ENCODE data around the gene METTL9. TPM values are rescaled to one million over a fixed set of nuclear protein-coding genes. Genes with fewer than 3 reads are reported as not detected.

The METTL9 gene
- total and polyA plus RNA-seq, 4 donors, result 26.6 to 127 (median 78.1) TPM

DNA sequence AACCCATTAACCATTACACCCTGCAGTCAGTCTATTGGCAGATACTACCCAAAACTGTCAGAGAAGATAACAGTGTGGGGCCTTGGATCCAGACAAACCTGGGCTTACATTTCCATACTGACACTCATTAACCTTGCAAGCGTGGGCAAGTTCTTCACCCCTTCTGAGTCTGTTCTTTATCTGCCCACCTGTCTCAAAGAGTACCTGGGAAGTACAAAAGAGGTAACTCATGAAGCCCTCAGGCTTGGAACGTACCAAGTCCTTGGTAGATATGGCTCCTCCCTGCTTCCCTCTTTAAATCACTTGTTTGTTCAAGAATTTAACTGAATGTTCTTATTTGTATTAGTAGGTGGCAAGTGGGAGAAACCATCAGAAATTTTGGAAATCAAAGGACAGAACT, 55.5 kb downstream of the METTL9 start:
- no peaks in the 10 kb centered on the region for H3K27me3 ChIP-seq (ENCODE audit: control insufficient read depth in 3 of 3, insufficient read depth in 3 of 3, low read length in 2 of 3)
- no peak for ATAC-seq (ENCODE audit: insufficient read depth, low FRiP score)
- 59 to 67% methylated on average over 2 of the region's 2 CpGs for WGBS, 2 donors
- no peaks in the 10 kb centered on the region for H3K9me3 ChIP-seq (ENCODE audit: control insufficient read depth in 4 of 4, insufficient read depth in 3 of 4, low read length in 3 of 4)
- H3K27ac ChIP-seq (ENCODE audit: low read depth in 1 of 2, low read length in 1 of 2), result no peak overlapping the region
- no peak overlapping the region for H3K4me3 ChIP-seq
- TF ChIP-seq, protein P1, sequence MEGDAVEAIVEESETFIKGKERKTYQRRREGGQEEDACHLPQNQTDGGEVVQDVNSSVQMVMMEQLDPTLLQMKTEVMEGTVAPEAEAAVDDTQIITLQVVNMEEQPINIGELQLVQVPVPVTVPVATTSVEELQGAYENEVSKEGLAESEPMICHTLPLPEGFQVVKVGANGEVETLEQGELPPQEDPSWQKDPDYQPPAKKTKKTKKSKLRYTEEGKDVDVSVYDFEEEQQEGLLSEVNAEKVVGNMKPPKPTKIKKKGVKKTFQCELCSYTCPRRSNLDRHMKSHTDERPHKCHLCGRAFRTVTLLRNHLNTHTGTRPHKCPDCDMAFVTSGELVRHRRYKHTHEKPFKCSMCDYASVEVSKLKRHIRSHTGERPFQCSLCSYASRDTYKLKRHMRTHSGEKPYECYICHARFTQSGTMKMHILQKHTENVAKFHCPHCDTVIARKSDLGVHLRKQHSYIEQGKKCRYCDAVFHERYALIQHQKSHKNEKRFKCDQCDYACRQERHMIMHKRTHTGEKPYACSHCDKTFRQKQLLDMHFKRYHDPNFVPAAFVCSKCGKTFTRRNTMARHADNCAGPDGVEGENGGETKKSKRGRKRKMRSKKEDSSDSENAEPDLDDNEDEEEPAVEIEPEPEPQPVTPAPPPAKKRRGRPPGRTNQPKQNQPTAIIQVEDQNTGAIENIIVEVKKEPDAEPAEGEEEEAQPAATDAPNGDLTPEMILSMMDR (IDR thresholded peaks at IDR 0.05; ENCODE audit: control extremely low read depth, extremely low read depth), result no peak
- H3K4me1 ChIP-seq (ENCODE audit: control insufficient read depth in 5 of 5, insufficient read depth in 5 of 5, low read length in 5 of 5), result peaks cover 0 to 2% (median 0%) of the 10 kb centered on the region in 5 donors
- no peak overlapping the region for H3K9ac ChIP-seq (ENCODE audit: insufficient read depth in 1 of 2, low read length in 2 of 2)
- peaks cover 0 to 10% (median 3%) of the 10 kb centered on the region in 4 donors for H3K36me3 ChIP-seq (ENCODE audit: control insufficient read depth in 4 of 4, insufficient read depth in 4 of 4, low read length in 4 of 4)
- no peak for DNase-seq

DNA sequence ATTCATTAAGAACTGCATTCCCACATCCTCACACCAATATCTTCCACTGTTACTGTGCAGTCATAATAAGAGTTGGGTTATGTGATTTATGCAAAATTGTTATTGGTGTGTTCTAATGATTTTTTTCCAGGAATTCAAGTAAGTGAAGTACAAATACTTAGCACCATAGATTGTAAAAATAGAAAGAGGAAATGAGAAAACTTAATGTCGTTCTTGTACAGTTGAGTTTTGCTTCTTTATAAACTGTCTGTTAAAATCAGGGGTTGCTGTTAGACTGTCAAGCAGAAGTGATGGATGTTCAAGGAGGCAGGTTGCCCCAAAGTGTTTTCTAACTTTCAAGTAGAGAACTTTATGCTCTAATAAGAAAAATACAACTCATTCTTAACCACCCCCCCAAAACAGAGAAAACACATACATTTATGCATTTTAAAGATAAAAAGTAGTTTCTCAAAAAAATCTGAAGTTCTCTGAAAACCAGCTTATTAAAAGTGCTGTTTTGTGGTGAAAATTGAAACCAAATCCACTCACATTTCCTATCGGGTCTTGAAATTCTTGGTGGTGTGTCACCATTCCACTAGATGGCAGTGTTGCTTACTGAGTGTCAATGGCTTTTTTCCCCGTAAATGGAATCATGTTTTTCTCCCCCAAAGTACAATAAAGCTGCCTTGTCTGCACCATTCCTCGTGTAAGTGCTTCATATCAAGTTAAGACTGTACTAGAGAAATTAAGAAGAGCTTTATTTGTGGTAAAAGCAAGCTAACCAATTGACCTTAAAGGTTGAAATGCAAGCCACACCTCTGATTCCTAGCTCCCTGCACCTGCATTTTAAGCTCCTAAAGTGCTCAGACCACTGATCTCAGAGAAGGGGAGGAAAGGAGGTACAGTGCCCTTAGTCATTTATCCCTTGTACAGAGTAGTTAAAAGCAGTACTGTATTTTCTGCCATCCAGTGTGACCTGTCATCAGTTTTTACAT, 57.7 kb downstream of the METTL9 start:
- H3K27ac ChIP-seq (ENCODE audit: low read depth in 1 of 2, low read length in 1 of 2), result no peak overlapping the region
- DNase-seq, result peak in 2 of 3 donors; percentile 49 to 65
- peaks cover 0 to 2% (median 0%) of the 10 kb centered on the region in 5 donors for H3K4me1 ChIP-seq (ENCODE audit: control insufficient read depth in 5 of 5, insufficient read depth in 5 of 5, low read length in 5 of 5)
- TF ChIP-seq, protein P1 (IDR thresholded peaks at IDR 0.05; ENCODE audit: control extremely low read depth, extremely low read depth), result peak; percentile 41
- peaks cover 0 to 10% (median 3%) of the 10 kb centered on the region in 4 donors for H3K36me3 ChIP-seq (ENCODE audit: control insufficient read depth in 4 of 4, insufficient read depth in 4 of 4, low read length in 4 of 4)
- no peak for ATAC-seq (ENCODE audit: insufficient read depth, low FRiP score)
- H3K27me3 ChIP-seq (ENCODE audit: control insufficient read depth in 3 of 3, insufficient read depth in 3 of 3, low read length in 2 of 3), result no peaks in the 10 kb centered on the region
- H3K4me3 ChIP-seq, result no peak overlapping the region
- 2 to 5% methylated on average over 4 of the region's 4 CpGs for WGBS, 2 donors
- no peaks in the 10 kb centered on the region for H3K9me3 ChIP-seq (ENCODE audit: control insufficient read depth in 4 of 4, insufficient read depth in 3 of 4, low read length in 3 of 4)
- H3K9ac ChIP-seq (ENCODE audit: insufficient read depth in 1 of 2, low read length in 2 of 2), result no peak overlapping the region

DNA sequence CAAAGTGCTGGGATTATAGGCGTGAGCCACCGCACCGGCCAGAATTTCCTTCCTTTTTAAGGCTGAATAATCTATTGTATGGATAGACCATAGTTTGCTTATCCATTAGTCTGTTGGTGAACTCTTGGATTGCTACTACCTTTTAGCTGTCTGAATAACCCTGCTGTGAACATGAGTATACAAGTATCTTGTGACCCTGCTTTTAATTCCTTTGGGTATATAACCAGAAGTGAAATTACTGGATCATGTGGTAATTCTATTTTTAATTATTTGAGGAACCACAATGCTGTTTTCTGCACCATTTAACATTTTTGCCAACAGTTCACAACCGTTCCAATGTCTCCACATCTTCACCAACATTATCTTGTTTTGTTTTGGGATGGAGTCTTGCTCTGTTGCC, 59.7 kb downstream of the METTL9 start:
- peaks cover 0 to under 1% (median 0%) of the 10 kb centered on the region in 3 donors for H3K27me3 ChIP-seq (ENCODE audit: control insufficient read depth in 3 of 3, insufficient read depth in 3 of 3, low read length in 2 of 3)
- TF ChIP-seq, protein P1 (IDR thresholded peaks at IDR 0.05; ENCODE audit: control extremely low read depth, extremely low read depth), result no peak
- H3K4me3 ChIP-seq, result no peak overlapping the region
- peaks cover 0 to 10% (median 3%) of the 10 kb centered on the region in 4 donors for H3K36me3 ChIP-seq (ENCODE audit: control insufficient read depth in 4 of 4, insufficient read depth in 4 of 4, low read length in 4 of 4)
- peaks cover 0 to 3% (median 0%) of the 10 kb centered on the region in 5 donors for H3K4me1 ChIP-seq (ENCODE audit: control insufficient read depth in 5 of 5, insufficient read depth in 5 of 5, low read length in 5 of 5)
- WGBS, 2 donors, result 81 to 87% methylated on average over 4 of the region's 4 CpGs
- DNase-seq (no peak), ATAC-seq (ENCODE audit: insufficient read depth, low FRiP score) (no peak)
- no peak overlapping the region for H3K27ac ChIP-seq (ENCODE audit: low read depth in 1 of 2, low read length in 1 of 2)
- H3K9ac ChIP-seq (ENCODE audit: insufficient read depth in 1 of 2, low read length in 2 of 2), result no peak overlapping the region
- H3K9me3 ChIP-seq (ENCODE audit: control insufficient read depth in 4 of 4, insufficient read depth in 3 of 4, low read length in 3 of 4), result no peaks in the 10 kb centered on the region

Data from lung (tissue), 12 donors.